Anterior cingulate cortex (tissue), 58 donors: ENCODE measurements around the gene KIF5A.

Source experiments
- DNase-seq, 58 donors: peaks; one replicate each; lab custom pipeline; 2025; lab: John Stamatoyannopoulos, UW

KIF5A gene

DNA sequence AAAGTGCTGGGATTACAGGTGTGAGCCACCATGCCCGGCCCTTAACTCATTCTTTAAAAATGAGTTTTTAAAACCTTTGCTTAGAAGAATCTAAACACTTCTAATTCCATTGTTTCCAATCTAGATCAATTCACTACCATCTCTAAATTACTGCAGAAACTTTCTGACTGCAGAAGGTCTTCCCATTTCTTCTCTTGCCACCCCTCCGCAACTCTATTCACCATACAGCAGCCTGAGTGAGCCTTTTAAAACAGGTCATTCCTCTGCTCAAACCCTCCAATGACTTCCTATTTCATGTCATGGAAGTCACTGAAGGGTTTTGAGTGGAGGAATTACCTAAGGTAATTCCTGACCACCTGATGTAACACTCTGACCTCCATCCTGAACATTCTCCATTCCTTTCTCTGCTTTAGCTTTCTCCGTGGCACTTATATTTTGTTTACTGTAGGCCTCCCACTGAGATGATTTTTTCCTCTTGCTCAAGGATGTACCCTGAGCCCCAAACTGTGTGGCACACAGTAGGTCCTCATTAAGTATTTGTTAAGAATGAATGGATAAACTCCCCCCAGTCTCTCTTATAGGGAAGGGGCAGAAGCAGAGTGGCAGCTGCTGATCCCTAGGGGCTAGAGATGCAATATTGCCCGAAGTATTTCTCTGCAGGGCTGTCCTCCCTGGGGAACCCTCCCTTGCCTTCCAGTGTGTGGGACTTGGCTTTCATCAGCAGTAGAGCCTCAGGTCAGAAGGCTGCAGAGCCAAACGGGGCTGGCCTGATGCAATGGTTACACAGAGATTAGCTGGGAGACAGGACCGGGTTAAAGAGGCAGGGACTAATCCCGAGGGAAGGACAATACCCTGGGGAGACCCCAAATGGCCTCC is 30.7 kb upstream of the KIF5A start:
- DNase-seq, result peak in 3 of 58 donors; percentile 3 to 40 (median 9)

DNA sequence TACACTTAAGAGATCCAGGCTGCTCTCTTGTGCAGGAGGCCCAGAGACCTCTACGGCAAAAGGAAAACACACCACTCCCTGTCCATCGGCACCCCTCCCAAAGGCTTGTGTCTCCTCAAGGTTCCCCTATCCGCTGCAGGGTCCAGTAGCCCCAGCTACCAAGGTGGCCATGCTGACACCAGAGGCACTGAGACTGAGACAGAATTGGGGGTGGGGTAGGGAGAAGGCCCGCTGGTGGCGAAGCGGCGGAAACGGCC is 30.1 kb upstream of the KIF5A start:
- DNase-seq, result peak in 9 of 58 donors; percentile 13 to 54 (median 35)

DNA sequence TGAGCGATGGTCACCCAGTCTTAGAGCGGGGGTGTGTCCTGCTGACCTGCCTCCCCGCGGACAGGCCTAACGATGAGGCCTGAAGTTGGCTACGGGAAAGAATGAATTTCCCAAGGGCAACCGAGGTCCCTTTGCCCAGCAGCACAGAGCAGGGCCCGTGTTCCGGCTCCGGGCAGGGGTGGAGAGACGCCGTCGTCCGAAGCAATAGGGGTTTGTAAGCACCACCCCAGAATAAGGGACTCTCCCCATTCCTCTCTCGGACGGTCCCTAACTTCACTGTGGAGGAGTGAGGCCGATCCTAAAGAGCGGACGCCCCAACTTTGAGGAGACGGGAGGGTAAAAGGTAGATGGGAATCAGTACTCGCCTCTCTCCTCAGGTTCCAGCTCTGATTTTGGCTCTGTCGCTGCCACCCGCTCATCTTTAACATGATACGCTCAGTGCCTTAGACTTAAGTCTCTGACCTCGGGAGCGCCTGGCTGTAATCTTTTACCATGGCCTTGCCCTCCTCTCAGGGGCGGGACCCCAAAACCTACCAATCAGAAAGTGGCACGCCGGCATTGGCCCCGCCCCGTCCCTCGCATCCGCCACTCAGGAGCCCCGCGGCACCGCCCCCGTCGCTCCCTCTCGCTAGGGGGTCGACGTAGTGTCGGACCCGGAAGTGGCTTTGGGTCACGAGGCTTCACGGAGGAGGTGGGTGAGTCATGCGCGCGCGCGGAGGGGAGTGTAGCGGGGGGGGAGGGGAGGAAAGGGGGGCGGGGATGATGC is 29.6 kb upstream of the KIF5A start, which contains the start of gene DDIT3:
DDIT3 (minus strand) TSS at position 462 of the 766 bp plus-strand sequence. CDS start 3,108 bp downstream, outside the sequence.
- peak; percentile 93 to 100 (median 98) for DNase-seq

GRCh38 chr12:57521525-57522010 is 28.3 kb upstream of the KIF5A start:
- DNase-seq, result peak in 40 of 58 donors; percentile 2 to 73 (median 36)

DNA sequence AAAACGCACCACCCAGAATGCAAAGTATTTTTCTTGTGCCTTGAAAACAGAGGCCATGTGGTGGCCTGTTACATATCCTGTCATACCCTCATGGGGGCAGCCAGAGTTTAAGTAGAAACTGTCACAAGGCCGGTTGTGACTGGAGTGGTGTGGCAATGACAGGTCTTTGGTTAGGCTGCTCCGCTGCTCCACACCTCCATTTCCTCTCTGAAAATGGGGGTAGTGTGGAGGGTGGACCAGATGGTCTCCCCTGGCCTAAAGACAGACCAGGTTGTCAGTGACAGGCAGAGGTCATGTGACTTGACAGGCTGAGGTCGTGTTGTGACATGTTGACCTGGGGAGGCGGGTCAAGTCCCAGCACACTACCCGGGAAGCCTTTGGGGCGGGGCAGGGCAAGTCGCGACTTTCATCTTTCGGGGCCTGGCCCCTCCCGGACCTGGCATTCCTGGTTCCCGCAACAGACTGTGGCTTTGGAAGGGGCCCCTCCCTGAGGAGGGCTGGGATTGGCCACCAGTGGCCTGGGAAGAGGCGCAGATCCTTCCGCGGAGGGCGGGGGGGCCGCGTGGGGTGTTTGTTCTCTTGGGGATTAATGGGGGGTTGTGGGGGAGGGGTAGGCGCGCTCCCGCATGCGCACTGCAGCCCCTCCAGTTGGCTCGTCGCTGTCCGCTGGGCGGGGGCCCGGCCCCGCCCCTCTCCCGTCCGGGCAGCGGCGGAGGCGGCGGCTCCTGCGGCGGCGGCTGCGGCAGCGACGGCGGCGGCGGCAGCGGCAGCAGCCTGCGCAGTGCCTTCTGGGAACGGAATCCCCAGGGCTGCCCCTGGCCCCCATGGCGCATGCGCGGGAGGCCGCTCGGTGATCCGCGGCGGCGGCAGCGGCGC is 27.6 kb upstream of the KIF5A start, which contains the start of gene MBD6:
MBD6 (plus strand) TSS at position 814 of the 876 bp plus-strand sequence. CDS start 1,480 bp downstream, outside the sequence.
- DNase-seq, result peak; percentile 52 to 97 (median 87)

DNA sequence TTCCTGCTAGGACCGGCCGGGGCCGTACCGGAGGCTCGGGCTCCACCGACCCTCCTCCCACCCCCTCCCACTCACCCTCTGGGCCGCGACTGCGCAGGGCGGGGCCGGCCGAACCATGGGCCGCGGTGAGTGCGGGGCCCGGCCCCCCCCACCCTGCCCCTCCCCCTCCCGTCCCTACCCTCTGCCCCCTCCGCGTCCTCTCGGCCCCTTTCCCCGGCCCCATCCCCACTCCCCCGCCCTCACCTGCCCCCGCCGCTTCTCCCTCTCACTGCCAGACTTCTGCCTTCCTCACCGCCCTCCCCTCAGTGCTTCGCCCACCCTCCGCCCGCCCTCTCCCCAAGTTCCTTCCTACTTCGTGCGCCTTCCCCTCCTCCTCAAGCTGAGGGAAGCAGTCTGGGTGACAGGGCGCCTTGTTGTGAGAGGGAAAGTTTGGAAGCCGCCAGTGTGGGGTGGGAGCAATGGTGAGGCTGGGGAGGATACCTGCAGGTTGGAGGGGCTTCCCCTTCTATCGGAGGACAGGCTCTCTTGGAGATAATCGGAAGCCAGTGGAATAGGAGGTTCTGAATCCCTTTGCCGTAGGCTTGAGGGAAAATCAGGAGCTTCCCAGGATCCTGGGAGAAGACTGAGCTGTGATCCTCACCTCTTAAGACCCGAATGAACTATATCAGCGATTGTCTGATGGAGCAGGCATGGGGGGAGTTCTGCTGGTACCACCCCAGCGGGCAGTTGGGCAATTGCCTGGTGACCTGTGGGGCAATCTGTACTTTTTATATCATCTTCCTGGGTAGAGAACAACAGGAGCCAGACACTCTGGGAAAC is 26.7 kb upstream of the KIF5A start:
- DNase-seq, result peak in 37 of 58 donors; percentile 23 to 75 (median 56)

DNA sequence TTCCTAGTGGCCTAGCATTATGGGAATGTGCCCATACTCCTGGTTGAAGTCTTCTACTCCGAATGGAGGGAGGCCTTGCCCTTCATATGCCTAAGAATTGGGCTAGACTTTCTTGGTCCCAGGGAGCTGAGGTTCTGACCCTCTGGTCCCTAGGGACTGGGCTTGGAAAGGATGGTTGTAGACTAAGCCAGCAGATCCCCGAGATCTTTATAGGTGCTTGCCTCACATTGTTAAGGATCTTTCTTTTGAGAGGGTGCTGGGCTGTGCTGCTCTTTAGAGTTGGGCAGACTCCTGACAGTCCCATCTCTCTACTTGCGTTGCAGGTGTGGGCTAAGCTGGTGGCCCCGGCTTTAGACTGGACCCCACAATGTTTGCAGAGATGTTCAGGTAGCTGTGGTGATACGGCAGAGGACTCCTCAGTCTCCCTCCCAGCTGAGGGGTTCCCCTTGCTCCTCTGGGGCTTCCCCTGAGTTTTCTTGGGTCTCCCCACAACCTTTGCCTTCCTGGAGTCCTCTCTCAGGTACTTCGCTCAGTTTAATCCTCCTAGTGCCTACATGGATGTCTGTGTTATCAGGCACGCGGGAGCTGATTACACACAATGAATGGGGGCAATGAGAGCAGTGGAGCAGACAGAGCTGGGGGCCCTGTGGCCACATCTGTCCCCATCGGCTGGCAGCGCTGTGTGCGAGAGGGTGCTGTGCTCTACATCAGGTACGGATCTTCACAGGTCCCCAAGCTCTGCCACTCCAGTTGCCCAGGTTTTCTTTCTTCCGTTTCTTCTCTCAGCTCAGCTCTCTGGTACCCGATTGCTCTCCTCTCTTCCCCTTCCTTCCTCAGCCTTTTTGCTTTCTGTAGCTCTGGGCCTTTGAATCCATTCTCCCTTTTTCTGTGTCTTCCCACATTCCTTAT is 25.9 kb upstream of the KIF5A start:
- DNase-seq, result no peak

DNA sequence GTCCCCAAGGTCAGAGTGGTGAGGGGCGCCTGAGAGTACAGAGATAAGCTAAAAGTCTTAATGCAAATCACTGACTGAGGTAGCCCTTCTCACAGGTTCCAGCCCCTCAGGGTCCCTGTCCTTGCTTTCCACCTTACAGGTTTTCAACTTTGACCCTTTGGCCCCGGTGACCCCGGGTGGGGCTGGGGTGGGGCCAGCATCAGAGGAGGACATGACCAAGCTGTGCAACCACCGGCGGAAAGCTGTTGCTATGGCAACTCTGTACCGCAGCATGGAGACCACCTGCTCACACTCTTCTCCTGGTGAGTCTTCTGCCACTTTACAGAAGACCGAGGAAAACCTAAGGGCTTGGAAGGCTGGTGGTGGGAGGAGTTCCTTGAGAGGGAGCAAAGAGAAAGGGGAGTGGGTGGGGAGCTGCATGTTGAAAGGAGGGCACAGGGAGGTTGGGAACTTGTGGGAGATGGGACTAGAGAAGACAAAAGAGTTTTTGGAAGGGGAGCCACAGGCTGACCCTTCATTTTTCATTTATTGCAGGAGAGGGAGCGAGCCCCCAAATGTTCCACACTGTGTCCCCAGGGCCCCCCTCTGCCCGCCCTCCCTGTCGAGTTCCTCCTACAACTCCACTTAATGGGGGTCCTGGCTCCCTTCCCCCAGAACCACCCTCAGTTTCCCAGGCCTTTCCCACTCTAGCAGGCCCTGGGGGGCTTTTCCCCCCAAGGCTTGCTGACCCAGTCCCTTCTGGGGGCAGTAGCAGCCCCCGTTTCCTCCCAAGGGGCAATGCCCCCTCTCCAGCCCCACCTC is 24.8 kb upstream of the KIF5A start:
- DNase-seq, result no peak

- no peak for DNase-seq
These were observed 24.0 kb upstream of the KIF5A start for GRCh38 chr12:57525615-57526383.

DNA sequence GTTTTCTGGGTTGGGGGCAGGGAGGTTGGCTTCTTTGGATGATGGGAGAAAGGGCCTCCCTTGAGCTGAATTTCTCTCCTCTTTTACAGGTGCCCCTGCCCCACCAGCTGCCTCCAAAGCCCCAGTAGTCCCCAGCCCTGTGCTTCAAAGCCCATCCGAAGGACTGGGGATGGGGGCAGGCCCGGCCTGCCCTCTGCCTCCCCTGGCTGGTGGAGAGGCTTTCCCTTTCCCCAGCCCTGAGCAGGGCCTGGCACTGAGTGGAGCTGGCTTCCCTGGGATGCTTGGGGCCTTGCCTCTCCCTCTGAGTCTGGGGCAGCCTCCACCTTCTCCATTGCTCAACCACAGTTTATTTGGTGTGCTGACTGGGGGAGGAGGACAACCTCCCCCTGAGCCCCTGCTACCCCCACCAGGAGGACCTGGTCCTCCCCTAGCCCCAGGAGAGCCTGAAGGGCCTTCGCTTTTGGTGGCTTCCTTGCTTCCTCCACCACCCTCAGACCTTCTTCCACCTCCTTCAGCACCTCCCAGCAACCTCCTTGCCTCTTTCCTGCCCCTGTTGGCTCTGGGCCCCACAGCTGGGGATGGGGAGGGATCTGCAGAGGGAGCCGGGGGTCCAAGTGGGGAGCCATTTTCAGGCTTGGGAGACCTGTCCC is 23.2 kb upstream of the KIF5A start:
- no peak for DNase-seq

GRCh38 chr12:57527184-57527583 is 22.7 kb upstream of the KIF5A start:
- no peak for DNase-seq

DNA sequence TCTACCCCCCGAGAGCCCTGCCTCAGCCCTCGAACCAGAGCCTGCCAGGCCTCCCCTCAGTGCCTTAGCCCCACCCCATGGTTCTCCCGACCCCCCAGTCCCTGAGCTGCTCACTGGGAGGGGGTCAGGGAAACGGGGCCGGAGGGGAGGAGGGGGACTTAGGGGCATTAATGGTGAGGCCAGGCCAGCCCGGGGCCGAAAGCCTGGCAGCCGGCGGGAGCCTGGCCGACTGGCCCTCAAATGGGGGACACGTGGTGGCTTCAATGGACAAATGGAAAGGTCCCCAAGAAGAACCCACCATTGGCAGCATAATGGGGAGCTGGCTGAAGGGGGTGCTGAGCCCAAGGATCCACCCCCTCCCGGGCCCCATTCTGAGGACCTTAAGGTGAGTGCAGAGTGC is 21.7 kb upstream of the KIF5A start:
- no peak for DNase-seq

GRCh38 chr12:57528831-57529555 is 20.9 kb upstream of the KIF5A start:
- DNase-seq, result no peak

- DNase-seq, result no peak
These were observed 20.0 kb upstream of the KIF5A start for GRCh38 chr12:57529831-57530230.

DNA sequence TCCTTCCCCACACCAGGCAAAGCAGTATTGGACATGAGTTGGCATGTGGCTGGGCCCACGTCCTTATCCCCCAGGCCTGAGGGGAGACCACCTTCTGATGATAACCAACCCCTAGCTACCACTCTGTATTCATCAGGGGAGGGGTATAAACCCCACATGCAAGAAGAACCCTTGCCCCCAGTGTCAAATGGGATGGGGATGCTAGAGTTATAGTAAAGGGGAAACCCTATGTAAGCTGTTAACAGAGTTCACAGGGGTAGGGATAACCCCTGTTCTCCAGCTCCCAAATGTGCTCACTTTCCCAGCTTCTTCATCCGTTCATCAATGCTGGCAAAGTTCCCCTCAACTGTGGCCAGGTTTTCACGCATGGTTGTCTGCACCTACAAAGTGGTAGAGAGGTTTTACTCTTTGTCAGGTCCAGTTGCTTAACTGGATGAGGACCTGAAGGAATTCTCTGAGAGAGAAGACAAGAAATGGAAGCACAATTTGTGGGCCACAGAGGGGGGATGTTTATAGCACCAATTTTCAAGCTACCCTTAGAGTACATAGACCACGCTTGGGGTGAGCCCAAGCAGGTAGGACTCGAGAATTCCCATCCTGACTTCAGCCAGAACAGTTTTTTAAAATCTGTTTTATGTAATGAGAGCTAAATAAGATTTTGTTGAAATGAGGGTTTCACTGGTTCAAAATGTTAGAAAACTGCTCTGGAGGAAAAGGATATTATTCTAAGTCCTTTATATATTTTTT is 19.3 kb upstream of the KIF5A start:
- no peak for DNase-seq
